Activated naive CD8-positive, alpha-beta T cell treated with anti-CD3 and anti-CD28 coated beads for 36 hours (primary cell): ENCODE results near the gene RFXAP. TPM values are rescaled to one million over a fixed set of nuclear protein-coding genes. Genes with fewer than 3 reads are reported as not detected.

Experiments used
- DNase-seq: peaks from one replicate; pipeline ENCODE4 v3.0.0; 2021
- H3K27ac Mint-ChIP-seq: one replicate; pipeline ENCODE4 v1.8.0; 2022; ENCODE audit warnings: mild to moderate bottlenecking, moderate library complexity, mixed read lengths
- H3K27me3 Mint-ChIP-seq: one replicate; pipeline ENCODE4 v1.8.0; 2022; ENCODE audit warnings: mild to moderate bottlenecking, mixed read lengths
- H3K36me3 Mint-ChIP-seq: one replicate; pipeline ENCODE4 v1.8.0; 2021; ENCODE audit warnings: mild to moderate bottlenecking, mixed read lengths
- H3K4me1 Mint-ChIP-seq: one replicate; pipeline ENCODE4 v1.8.0; 2021; ENCODE audit warnings: mixed read lengths
- H3K4me3 Mint-ChIP-seq: one replicate; pipeline ENCODE4 v1.8.0; 2022; ENCODE audit warnings: mild to moderate bottlenecking, moderate library complexity, mixed read lengths
- H3K9me3 Mint-ChIP-seq: one replicate; pipeline ENCODE4 v1.8.0; 2022; ENCODE audit warnings: mixed read lengths
- total RNA-seq, 2 experiments: library from RNA; stranded (reverse); gene quantifications; one replicate each; pipeline ENCODE4 v1.2.3, GENCODE V29; 2021

The RFXAP gene
- total RNA-seq, 2 experiments from 2014 or later, result 12.6 to 15.6 TPM

DNA sequence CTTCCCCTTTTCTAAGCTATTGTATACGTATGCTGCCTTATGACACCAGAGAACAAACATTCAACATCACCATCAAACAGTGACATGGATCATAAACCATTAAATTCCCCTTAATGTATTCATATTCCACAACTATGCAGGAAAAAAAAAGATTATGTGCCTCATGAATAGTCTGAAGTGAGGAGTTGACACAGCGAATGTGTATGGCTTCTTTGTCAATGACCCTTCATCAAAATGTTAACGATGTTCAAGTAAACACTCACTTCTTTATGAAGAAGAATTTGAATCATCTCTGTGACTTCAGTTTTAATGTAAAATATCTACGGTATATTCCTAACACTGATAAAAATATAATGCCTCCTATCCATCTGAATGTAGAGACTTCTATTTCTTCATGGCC lies 56.4 kb downstream of the RFXAP start:
- DNase-seq, result no peak
- Mint-ChIP-seq H3K9me3 (no peaks in the 10 kb centered on the region), H3K27ac (no peak overlapping the region), H3K36me3 (no peaks in the 10 kb centered on the region), H3K4me1 (no peaks in the 10 kb centered on the region), H3K4me3 (no peak overlapping the region), H3K27me3 (peaks cover 23% of the 10 kb centered on the region)

DNA sequence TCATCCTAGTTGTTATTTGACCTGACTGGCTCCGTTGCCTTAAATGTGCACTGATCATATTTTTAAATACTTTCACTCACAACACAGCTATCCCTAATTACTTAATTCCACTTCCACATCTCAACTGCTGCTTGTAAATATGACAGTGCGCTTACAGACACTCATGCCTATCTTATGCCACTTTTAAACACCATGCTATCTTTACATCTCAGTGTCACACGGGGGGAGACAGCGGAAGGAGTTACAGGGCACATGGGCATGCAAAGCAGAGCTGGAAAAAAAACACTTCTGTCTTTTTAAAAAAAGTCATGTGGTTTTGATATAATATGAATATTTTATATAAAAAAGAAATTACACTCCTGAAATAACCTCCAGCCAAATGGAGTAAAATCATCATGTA lies 56.9 kb downstream of the RFXAP start:
- Mint-ChIP-seq H3K4me3 (no peak overlapping the region), H3K27ac (no peak overlapping the region), H3K9me3 (no peaks in the 10 kb centered on the region), H3K4me1 (no peaks in the 10 kb centered on the region), H3K36me3 (no peaks in the 10 kb centered on the region), H3K27me3 (peaks cover 22% of the 10 kb centered on the region)
- DNase-seq, result no peak

Other genes with a start within 250 kb of the RFXAP start
- not detected for gene SERTM1, start 145.2 kb upstream of the RFXAP start, total RNA-seq
- gene SMAD9, start 101.0 kb downstream of the RFXAP start, total RNA-seq, result under 1 TPM; 0.10 to 0.54 TPM
- gene ALG5, start 180.1 kb downstream of the RFXAP start, total RNA-seq, result 10 to 100 TPM; 41.6 to 42.3 TPM
- 100 to 1,000 TPM; 188 to 193 TPM for gene EXOSC8, start 181.6 kb downstream of the RFXAP start, total RNA-seq
- 10 to 100 TPM; 47.3 to 53.5 TPM for gene SUPT20H, start 240.5 kb downstream of the RFXAP start, total RNA-seq